Lower lobe of right lung (tissue), 2 donors: ENCODE results near the gene FRYL. TPM values are rescaled to one million over a fixed set of nuclear protein-coding genes. Genes with fewer than 3 reads are reported as not detected.

Experiments
- ATAC-seq, 2 donors: fragments of 200-7000 bp; cut with Tn5 transposase; one replicate each; pipeline ENCODE4 v1.9.1; 2020 to 2022; ENCODE audit warnings: mild to moderate bottlenecking in 2 of 2, moderate library complexity in 2 of 2
- DNase-seq: peaks from one replicate; pipeline ENCODE4 v3.0.0-alpha.2; 2020
- H3K27ac ChIP-seq: fragments of 200-600 bp; one replicate; pipeline ENCODE4 v1.8.0; 2022
- H3K27me3 ChIP-seq: fragments of 200-600 bp; one replicate; pipeline ENCODE4 v1.8.0; 2022; ENCODE audit warnings: low read depth
- H3K36me3 ChIP-seq: fragments of 200-600 bp; one replicate; pipeline ENCODE4 v1.8.0; 2022; ENCODE audit warnings: mild to moderate bottlenecking
- H3K4me1 ChIP-seq: fragments of 200-600 bp; one replicate; pipeline ENCODE4 v1.8.0; 2022
- H3K4me3 ChIP-seq: fragments of 200-600 bp; one replicate; pipeline ENCODE4 v1.8.0; 2022; ENCODE audit warnings: mild to moderate bottlenecking
- H3K9me3 ChIP-seq: fragments of 200-600 bp; one replicate; pipeline ENCODE4 v1.8.0; 2022
- intact Hi-C: fragments of 100-400 bp; cut with DNase I; formaldehyde crosslinking; loops from one replicate; pipeline ENCODE4 v1.11.0; 2022
- total RNA-seq: library from RNA; stranded (reverse); fragmentation: NEBNext Ultra II Directional; extraction: Animal tissue kit (Norgen Biotek cat#: 25700); gene quantifications from one replicate; pipeline ENCODE4 v1.2.1, GENCODE V29; 2021
- TF ChIP-seq, protein P1 (sequence below): fragments of 200-600 bp; IDR thresholded peaks from one replicate; pipeline ENCODE4 v1.8.0; 2022; ENCODE audit warnings: antibody characterized with exemption, mild to moderate bottlenecking
- donor health status: DM: no; HTN: yes; CAD: no; lungs with severe emphysema.

The FRYL gene
- total RNA-seq, 1 donor from 2014 or later, result 85.0 TPM

DNA sequence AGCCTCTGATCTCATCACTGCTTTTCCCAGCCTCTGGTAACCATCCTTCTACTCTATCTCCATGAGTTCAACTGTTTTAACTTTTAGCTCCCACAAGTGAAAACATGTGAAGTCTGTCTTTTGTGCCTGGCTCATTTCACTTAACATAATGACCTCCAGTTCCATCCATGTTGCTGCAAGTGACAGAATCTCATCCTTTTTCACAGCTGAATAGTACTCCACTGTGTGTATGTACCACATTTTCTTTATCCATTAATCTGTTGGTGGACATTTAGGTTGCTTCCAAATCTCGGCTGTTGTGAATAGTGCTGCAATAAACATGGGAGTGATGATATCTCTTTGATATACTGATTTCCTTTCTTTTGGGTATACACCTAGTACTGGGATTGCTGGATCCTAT is 109.5 kb downstream of the FRYL start:
- no peak overlapping the region for H3K4me3 ChIP-seq
- no peaks in the 10 kb centered on the region for H3K27me3 ChIP-seq
- H3K4me1 ChIP-seq, result peaks cover 22% of the 10 kb centered on the region
- DNase-seq, result no peak
- no peaks in the 10 kb centered on the region for H3K9me3 ChIP-seq
- TF ChIP-seq, protein P1, sequence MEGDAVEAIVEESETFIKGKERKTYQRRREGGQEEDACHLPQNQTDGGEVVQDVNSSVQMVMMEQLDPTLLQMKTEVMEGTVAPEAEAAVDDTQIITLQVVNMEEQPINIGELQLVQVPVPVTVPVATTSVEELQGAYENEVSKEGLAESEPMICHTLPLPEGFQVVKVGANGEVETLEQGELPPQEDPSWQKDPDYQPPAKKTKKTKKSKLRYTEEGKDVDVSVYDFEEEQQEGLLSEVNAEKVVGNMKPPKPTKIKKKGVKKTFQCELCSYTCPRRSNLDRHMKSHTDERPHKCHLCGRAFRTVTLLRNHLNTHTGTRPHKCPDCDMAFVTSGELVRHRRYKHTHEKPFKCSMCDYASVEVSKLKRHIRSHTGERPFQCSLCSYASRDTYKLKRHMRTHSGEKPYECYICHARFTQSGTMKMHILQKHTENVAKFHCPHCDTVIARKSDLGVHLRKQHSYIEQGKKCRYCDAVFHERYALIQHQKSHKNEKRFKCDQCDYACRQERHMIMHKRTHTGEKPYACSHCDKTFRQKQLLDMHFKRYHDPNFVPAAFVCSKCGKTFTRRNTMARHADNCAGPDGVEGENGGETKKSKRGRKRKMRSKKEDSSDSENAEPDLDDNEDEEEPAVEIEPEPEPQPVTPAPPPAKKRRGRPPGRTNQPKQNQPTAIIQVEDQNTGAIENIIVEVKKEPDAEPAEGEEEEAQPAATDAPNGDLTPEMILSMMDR, result no peak
- no peak for ATAC-seq
- H3K36me3 ChIP-seq, result no peaks in the 10 kb centered on the region
- H3K27ac ChIP-seq, result no peak overlapping the region
- intact Hi-C loops, result no loop called here

DNA sequence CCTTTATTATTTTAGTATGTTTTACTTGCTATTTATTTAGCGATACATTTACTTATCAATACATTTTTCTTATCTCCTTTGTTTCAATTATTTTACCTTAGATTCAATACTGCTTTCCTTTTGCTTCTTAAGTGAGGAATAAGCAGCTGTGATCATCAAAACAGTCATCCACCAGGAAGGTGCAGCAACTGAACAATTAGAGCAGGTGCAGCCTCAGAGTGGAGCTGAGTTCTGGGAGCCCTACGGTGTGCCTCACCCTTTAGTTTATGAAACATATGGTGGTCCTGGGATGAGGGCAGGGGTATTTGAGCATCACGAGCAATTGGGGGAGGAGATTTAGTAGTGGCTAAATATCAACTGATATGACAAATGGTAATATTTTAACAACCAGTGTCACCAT is 111.0 kb downstream of the FRYL start:
- no peak overlapping the region for H3K27ac ChIP-seq
- intact Hi-C loops, result no loop called here
- no peak for ATAC-seq
- no peak overlapping the region for H3K4me3 ChIP-seq
- H3K36me3 ChIP-seq, result no peaks in the 10 kb centered on the region
- TF ChIP-seq, protein P1, result no peak
- no peaks in the 10 kb centered on the region for H3K9me3 ChIP-seq
- no peak for DNase-seq
- no peaks in the 10 kb centered on the region for H3K27me3 ChIP-seq
- H3K4me1 ChIP-seq, result peaks cover 22% of the 10 kb centered on the region

DNA sequence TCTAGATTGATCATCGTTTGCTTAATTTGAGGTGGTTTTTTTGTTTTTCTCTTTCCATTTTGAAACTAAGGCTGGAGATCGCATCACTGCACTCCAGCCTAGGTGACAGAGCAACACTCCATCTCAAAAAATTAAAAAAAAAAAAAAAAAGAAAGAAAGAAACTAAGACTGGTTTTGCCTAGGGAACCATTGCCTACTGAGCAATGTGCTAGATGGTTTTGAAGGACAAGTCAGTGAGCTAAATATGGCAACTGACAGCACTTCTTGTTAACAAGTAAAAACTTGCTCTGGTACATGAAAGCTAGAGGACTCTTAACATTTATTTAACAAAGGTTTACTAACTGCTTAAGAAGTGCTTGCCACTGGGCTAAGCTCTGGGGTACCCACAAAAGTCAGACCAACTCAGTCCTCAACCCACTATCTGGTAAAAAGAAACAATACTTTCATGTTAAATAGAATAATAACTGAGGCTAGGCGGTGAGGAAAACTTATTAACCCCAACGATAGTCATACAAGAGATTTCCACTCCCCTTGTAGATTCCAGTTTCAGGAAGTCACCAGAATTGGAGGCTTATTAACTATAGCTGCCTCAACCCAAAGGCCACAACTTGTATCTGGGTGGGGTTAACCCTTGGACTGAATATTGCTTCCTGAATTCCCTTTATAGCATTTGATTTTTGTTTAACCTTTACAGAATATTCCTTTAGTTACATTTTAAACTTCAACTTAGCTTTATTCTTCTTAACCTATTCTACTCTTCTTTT is 111.6 kb downstream of the FRYL start:
- Histone ChIP-seq H3K27me3 (no peaks in the 10 kb centered on the region), H3K4me1 (peaks cover 22% of the 10 kb centered on the region), H3K9me3 (no peaks in the 10 kb centered on the region), H3K36me3 (no peaks in the 10 kb centered on the region), H3K27ac (no peak overlapping the region), H3K4me3 (no peak overlapping the region)
- TF ChIP-seq, protein P1, result no peak
- ATAC-seq (no peak), DNase-seq (no peak)
- intact Hi-C loops, result no loop called here

DNA sequence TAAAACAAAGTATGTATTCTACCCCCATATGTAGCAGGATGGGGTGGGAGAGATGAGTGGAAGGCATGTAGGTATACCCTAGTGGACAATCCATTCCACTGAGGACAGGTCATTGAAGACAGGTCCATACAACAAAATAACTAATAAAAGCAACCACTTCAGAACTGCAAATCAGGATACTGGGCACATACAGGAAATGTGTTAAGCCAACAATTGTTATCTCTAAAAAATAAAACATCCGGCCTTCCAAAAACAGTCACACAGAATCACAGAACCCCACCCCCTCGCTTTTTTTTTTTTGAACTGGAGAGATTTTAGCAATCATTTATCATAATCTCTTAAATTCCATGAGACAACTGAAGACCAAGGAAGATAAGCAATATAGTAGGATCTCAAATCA is 112.9 kb downstream of the FRYL start:
- ATAC-seq (no peak), DNase-seq (no peak)
- Histone ChIP-seq H3K27ac (no peak overlapping the region), H3K27me3 (no peaks in the 10 kb centered on the region), H3K4me3 (no peak overlapping the region), H3K4me1 (peaks cover 22% of the 10 kb centered on the region), H3K36me3 (no peaks in the 10 kb centered on the region), H3K9me3 (no peaks in the 10 kb centered on the region)
- TF ChIP-seq, protein P1, result no peak
- intact Hi-C loops, result no loop called here

DNA sequence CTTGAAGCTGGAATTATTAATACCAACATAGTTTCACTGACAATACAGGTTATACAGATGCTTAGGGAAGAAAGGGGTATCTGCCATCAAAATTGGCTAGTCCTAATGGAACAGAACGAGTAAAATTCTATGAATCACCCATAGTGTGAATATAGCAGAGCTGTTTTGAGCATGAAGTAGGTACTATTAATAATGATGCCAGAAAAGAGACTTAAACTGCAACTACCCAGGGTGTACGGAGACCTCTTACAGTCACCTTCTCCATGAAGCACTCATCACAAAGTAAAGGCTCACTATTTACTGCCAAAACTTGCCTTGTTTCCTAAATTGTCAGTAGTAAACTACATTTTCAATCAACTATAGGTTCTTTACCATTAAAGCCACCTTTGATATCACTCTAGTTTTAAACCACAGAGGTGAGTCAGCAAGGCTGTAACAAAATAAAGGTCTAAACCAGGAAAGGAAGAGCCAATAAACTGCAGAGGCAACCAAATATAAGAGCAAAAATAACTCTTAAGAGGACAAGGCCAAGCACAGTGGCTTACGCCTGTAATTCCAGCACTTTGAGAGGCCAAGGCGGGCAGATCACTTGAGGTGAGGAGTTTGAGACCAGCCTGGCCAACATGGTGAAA is 114.4 kb downstream of the FRYL start:
- ATAC-seq (no peak), DNase-seq (no peak)
- no peak overlapping the region for H3K27ac ChIP-seq
- no peak overlapping the region for H3K4me3 ChIP-seq
- H3K9me3 ChIP-seq, result no peaks in the 10 kb centered on the region
- peaks cover 22% of the 10 kb centered on the region for H3K4me1 ChIP-seq
- intact Hi-C loops, result no loop called here
- H3K27me3 ChIP-seq, result no peaks in the 10 kb centered on the region
- TF ChIP-seq, protein P1, result no peak
- H3K36me3 ChIP-seq, result no peaks in the 10 kb centered on the region
